Cerebellar cortex (tissue), 1 donor: ENCODE results near the gene FKBP11.
"Not testable (repeated sequence)": the region's sequence is repeated elsewhere in the genome, so short reads cannot be mapped to it uniquely, and the experiment has no call there.

Experiments used
- DNase-seq: peaks from one replicate; pipeline ENCODE4 v3.0.0-alpha.2; 2015; ENCODE audit warnings: low spot score

The FKBP11 gene

GRCh38 chr12:48907245-48907644, 18.0 kb downstream of the FKBP11 start:
- no peak for DNase-seq

GRCh38 chr12:48903982-48904411, 21.3 kb downstream of the FKBP11 start:
- peak; percentile 73 for DNase-seq

GRCh38 chr12:48903363-48903981, 21.8 kb downstream of the FKBP11 start:
- no peak for DNase-seq

GRCh38 chr12:48901278-48901677, 24.0 kb downstream of the FKBP11 start:
- no peak for DNase-seq

- DNase-seq, result no peak
Observed at GRCh38 chr12:48899651-48900050, 25.6 kb downstream of the FKBP11 start.

- no peak for DNase-seq
Observed at GRCh38 chr12:48894271-48894670, 31.0 kb downstream of the FKBP11 start.

- DNase-seq, result peak; percentile 93
Observed at GRCh38 chr12:48890657-48891418, 34.5 kb downstream of the FKBP11 start.

- DNase-seq, result no peak
Observed at GRCh38 chr12:48889679-48890078, 35.6 kb downstream of the FKBP11 start.

- DNase-seq, result no peak
Observed at GRCh38 chr12:48883305-48884161, 41.8 kb downstream of the FKBP11 start.

GRCh38 chr12:48882972-48883304, 42.4 kb downstream of the FKBP11 start:
- DNase-seq, result no peak

GRCh38 chr12:48882315-48882687, 43.0 kb downstream of the FKBP11 start:
- DNase-seq, result no peak

GRCh38 chr12:48881686-48882314, 43.5 kb downstream of the FKBP11 start:
- no peak for DNase-seq

- DNase-seq, result no peak
Observed at GRCh38 chr12:48880647-48881046, 44.6 kb downstream of the FKBP11 start.

GRCh38 chr12:48878548-48878947, 46.7 kb downstream of the FKBP11 start:
- DNase-seq, result no peak

- DNase-seq, result no peak
Observed at GRCh38 chr12:48875944-48876515, 49.3 kb downstream of the FKBP11 start.

- DNase-seq, result not testable (repeated sequence)
Observed at GRCh38 chr12:48873534-48873933, 51.8 kb downstream of the FKBP11 start.

- no peak for DNase-seq
Observed at GRCh38 chr12:48873096-48873495, 52.2 kb downstream of the FKBP11 start.
